Kidney epithelial cell (primary cell): ENCODE measurements around the gene APP. TPM values are rescaled to one million over a fixed set of nuclear protein-coding genes. Genes with fewer than 3 reads are reported as not detected.

ENCODE experiments used
- DNase-seq: peaks from one replicate; pipeline ENCODE4 v3.0.0-alpha.2; 2010; ENCODE audit warnings: low read depth
- H3K27me3 ChIP-seq: 2 replicates; pipeline ENCODE4 v1.6.0; 2011; ENCODE audit warnings: low read length; ENCODE audit not compliant: control insufficient read depth, insufficient read depth
- H3K36me3 ChIP-seq: 2 replicates; pipeline ENCODE4 v1.5.1; 2011; ENCODE audit warnings: low read length; ENCODE audit not compliant: control insufficient read depth, insufficient read depth
- H3K4me3 ChIP-seq: 2 replicates; pipeline ENCODE4 v1.5.1; 2011; ENCODE audit warnings: low read depth, mild to moderate bottlenecking, control low read depth, low read length
- total RNA-seq: library from RNA; depleted of rRNA; stranded (reverse); fragments of >200 nt; gene quantifications from 2 replicates; pipeline ENCODE4 v1.2.3, GENCODE V29; 2015
- TF ChIP-seq, protein P1 (sequence below): IDR thresholded peaks from 2 replicates; pipeline ENCODE4 v1.5.1; 2011; ENCODE audit warnings: mild to moderate bottlenecking, moderate library complexity, low read length, control low read depth, inconsistent platforms; ENCODE audit not compliant: insufficient read depth, poor library complexity, severe bottlenecking

APP gene
- total RNA-seq, 1 donor from 2014 or later, result 624 TPM

DNA sequence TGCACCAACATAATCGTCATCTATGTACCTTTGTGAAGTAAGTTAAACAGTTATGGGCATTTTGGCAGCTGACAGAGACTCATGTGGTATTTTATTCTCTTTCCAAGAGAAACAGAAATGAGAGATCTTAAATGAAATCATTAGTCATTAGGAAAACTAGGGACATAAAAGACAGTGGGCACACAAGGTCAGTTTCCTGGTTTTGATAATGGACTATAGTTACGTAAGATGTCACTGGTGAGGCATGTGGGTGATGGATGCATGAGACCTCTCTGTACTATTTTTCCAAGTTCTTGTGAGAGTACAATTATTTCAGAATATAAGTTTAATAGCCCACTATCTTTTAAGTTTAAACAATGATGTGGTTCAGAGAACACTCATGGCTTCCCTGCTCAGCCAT, 216.9 kb downstream of the APP start:
- Histone ChIP-seq H3K27me3 (no peaks in the 10 kb centered on the region), H3K4me3 (no peak overlapping the region), H3K36me3 (no peaks in the 10 kb centered on the region)
- TF ChIP-seq, protein P1, sequence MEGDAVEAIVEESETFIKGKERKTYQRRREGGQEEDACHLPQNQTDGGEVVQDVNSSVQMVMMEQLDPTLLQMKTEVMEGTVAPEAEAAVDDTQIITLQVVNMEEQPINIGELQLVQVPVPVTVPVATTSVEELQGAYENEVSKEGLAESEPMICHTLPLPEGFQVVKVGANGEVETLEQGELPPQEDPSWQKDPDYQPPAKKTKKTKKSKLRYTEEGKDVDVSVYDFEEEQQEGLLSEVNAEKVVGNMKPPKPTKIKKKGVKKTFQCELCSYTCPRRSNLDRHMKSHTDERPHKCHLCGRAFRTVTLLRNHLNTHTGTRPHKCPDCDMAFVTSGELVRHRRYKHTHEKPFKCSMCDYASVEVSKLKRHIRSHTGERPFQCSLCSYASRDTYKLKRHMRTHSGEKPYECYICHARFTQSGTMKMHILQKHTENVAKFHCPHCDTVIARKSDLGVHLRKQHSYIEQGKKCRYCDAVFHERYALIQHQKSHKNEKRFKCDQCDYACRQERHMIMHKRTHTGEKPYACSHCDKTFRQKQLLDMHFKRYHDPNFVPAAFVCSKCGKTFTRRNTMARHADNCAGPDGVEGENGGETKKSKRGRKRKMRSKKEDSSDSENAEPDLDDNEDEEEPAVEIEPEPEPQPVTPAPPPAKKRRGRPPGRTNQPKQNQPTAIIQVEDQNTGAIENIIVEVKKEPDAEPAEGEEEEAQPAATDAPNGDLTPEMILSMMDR, result no peak
- no peak for DNase-seq

DNA sequence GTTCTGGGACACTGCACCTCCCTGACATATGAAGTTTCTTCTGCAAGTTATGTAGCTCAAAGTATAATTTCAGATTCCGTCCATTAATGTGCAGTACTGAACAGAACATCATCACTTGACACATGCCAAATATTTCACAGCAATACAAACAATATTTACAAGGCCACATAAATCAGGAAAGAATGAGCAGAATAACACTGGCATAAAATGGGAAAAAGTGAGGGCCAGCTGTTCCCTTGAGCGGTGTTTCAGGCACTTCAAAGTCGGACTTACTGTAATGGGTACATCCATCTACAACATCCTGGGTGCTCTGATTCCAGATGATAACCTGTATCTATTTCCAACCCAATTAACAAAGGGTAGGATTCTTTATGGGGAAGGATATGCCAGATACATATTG, 217.4 kb downstream of the APP start:
- TF ChIP-seq, protein P1, result no peak
- H3K4me3 ChIP-seq, result no peak overlapping the region
- no peaks in the 10 kb centered on the region for H3K36me3 ChIP-seq
- H3K27me3 ChIP-seq, result no peaks in the 10 kb centered on the region
- no peak for DNase-seq

GRCh38 chr21:25952306-25952705, 218.3 kb downstream of the APP start:
- TF ChIP-seq, protein P1, result no peak
- no peaks in the 10 kb centered on the region for H3K36me3 ChIP-seq
- DNase-seq, result no peak

GRCh38 chr21:25949701-25950100, 220.9 kb downstream of the APP start:
- Histone ChIP-seq H3K4me3 (no peak overlapping the region), H3K27me3 (no peaks in the 10 kb centered on the region), H3K36me3 (no peaks in the 10 kb centered on the region)
- no peak for DNase-seq
- TF ChIP-seq, protein P1, result no peak

More at GRCh38 chr21:25952306-25952705, 218.3 kb downstream of the APP start:
- no peak overlapping the region for H3K4me3 ChIP-seq
- H3K27me3 ChIP-seq, result no peaks in the 10 kb centered on the region

GRCh38 chr21:25944672-25945213, 225.8 kb downstream of the APP start:
- TF ChIP-seq, protein P1, result no peak
- H3K27me3 ChIP-seq, result no peaks in the 10 kb centered on the region
- DNase-seq, result no peak
- no peak overlapping the region for H3K4me3 ChIP-seq
- no peaks in the 10 kb centered on the region for H3K36me3 ChIP-seq

DNA sequence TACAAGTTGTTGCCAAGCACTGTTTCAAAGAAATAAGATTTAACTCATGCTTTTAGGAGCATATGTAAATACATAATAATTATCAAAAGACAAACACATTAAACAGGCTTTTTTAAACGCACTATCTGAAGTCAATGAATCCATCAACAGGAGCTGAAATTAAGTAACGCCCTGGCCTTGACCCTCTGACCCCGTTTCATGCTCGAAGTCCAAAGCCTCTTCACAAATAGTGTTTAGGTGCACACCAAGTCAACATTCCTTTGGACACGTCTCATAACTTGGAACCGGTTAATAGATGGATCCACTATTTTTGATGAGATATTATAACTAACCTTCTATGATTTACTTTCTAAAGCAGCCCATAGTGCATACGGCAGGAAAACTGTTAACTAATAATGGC, 226.5 kb downstream of the APP start:
- Histone ChIP-seq H3K4me3 (no peak overlapping the region), H3K36me3 (no peaks in the 10 kb centered on the region), H3K27me3 (no peaks in the 10 kb centered on the region)
- TF ChIP-seq, protein P1, result no peak
- no peak for DNase-seq
